ENCODE data around the gene PRRG2.

- TF ChIP-seq POLR2A (IDR thresholded peaks at IDR 0.05; ENCODE audit: low read length), result no peak
- TF ChIP-seq GATA1 (IDR thresholded peaks at IDR 0.05; ENCODE audit: low read depth, low read length), result no peak
These were observed 54.6 kb downstream of the PRRG2 start for GRCh38 chr19:49635530-49636232.
